Measurements from ENCODE around the gene GPR150.

The GPR150 gene

DNA sequence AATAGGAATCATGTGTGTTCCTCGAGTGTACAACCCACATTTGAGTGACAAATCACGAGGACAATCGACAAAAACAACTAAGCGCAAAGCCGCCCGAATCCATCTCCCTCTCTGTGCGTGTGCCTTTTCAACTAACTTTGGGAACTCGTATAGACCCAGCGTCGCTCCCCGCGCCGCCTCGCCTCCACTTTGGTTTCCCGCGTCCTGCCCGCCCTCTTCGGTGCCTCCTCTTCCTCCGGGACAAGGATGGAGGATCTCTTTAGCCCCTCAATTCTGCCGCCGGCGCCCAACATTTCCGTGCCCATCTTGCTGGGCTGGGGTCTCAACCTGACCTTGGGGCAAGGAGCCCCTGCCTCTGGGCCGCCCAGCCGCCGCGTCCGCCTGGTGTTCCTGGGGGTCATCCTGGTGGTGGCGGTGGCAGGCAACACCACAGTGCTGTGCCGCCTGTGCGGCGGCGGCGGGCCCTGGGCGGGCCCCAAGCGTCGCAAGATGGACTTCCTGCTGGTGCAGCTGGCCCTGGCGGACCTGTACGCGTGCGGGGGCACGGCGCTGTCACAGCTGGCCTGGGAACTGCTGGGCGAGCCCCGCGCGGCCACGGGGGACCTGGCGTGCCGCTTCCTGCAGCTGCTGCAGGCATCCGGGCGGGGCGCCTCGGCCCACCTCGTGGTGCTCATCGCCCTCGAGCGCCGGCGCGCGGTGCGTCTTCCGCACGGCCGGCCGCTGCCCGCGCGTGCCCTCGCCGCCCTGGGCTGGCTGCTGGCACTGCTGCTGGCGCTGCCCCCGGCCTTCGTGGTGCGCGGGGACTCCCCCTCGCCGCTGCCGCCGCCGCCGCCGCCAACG, at the start of gene GPR150:
Gene GPR150, plus strand, starts transcription at position 58 of the 840 bp plus-strand sequence. Its CDS starts 189 bp downstream, at position 247.
- DNase-seq = peak; percentile 48

DNA sequence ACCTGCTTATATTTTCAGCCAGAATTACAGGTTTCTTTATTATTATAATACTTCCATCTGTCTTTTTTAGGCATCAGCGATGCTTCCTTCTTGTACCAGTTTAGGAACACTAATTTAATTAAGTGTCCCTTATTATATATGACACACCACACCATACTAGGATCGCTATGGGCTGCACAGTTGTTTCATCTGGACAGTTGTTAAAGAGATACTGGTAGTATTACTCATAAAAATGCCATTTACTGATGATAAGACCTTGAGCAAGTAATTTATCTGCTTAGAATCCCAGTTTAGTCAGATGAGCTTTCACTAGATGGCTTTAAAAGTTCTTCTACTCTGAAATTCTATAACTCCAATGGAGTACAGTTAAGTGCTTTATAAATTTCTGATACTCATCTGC, 47.9 kb upstream of the GPR150 start:
- no peak for DNase-seq

DNA sequence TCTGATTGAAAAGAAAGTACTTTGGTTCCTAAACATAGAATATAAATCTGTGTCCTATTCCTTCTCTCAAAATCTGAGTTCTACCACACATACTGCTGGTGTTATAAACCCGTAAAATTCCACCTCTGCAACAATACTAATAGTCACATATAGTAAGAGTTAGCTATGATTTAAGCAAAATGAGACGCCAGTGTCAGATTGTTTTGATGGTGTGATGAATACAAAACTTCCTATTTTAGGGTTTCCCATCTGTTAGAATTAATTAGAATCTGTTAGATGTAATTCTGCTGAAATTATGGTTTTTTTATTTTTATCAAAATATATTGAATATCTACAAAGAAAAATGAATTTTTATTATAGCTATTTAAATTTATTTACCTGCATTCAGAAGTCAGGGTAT, 38.3 kb upstream of the GPR150 start:
- DNase-seq = no peak

DNA sequence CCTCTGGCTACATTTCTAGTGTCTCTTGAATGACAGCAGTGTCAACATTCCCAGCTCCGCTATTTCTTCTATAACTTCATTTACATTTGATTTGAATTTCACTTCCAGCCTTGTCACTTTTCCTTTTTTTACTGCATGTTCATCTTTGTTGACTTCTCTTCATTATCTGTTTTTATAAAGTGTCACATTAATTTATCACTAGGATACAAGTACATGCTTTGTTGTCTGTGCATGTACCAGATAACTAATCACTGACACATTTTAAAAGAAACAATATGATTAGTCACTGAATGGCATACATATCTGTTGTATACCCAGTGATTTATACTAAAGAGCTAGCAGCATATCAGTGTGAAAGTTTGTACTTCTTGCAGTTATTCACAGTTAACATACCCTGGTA, 35.9 kb upstream of the GPR150 start:
- no peak for DNase-seq

DNA sequence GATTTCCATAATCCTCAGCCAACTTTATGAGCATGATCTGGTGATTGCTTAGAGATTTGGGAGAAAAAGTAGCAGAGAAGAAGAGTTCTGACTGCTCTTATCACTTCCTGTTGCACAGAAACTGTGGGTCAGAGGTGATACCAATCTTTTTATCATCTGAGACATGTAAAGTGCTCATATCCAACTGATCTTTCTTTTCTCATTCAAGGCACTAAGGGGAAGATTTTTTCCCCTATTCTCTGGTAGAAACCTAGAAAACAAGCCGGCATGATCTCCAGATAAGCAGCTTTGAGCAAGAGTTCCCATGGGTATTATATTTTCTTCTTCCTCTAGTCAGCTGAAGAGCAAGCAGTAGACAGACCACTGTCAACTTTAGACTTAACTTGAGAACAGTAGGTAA, 29.0 kb upstream of the GPR150 start:
- DNase-seq = no peak

DNA sequence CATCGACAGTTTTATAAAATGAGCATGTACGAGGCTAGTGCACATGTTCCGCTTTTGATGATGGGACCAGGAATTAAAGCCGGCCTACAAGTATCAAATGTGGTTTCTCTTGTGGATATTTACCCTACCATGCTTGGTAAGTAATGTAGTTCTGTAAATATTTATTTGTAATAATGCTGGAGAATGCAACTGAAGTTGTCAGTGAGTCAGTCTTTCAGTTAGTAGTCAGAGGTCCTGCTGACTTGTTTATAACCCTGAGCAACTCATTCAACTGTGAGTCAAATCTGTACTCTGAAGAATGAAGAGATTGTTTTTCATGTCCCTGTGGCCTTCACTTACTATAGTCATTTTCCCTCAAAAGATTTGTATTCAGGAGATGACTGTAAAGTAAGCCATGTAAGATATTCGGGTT, 28.4 kb upstream of the GPR150 start:
- no peak for DNase-seq

DNA sequence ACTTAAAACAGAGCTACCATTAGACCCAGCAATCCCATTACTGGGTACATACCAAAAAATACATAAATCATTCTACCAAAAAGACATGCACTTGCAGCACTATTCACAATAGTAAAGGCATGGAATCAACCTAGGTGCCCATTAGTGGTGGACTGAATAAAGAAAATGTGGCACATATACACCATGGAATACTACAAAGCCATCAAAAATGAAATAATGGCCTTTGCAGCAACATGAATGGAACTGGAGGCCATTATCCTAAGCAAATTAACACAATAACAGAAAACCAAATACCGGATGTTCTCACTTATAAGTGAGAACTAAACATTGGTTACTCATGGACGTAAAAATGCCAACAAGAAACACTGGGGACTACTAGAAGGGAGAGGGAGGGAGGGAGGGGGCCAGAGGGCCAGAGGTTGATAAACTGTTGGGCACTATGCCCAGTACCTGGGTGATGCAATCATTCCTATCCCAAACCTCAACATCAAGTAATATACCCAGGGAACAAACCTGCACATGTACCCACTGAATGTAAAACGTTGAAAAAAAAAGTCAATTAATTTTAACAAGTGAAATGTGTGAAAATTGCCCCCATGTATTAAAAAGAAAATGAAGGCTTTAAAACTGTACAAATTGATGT, 24.5 kb upstream of the GPR150 start:
- DNase-seq = no peak

DNA sequence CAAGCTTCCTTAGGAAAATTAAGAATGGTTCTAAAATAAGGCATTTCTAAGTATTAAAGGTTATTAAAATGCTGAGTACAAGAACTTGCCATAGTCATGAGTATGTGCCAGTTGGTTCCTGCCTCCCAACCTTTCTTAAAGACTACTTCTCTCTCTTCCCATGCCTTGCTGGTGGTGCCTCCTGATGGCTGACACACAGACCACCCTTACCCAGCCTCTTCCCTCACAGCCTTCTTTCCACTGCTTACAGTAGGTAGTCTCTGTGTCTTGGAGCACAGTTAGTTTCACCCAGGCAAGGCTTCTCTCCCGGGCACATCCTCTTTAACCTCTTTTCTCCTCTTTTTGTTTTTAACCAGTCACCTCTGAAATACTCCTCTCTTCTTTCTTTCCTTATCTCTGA, 20.6 kb upstream of the GPR150 start:
- DNase-seq = no peak

DNA sequence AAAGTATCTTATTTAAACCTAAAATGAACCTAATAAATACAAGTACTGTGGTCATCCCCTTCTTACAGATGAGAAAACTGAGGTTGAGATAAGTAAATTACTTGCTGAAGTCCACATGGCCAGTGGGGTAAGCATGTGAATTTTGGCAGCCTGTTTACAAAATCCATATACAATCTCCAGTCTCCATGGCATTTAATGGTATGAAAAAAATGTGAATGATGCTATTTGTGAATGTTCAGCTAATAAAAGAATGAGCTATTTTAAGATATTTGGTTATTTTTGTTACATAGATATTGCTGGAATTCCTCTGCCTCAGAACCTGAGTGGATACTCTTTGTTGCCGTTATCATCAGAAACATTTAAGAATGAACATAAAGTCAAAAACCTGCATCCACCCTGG, 19.3 kb upstream of the GPR150 start:
- DNase-seq = no peak

DNA sequence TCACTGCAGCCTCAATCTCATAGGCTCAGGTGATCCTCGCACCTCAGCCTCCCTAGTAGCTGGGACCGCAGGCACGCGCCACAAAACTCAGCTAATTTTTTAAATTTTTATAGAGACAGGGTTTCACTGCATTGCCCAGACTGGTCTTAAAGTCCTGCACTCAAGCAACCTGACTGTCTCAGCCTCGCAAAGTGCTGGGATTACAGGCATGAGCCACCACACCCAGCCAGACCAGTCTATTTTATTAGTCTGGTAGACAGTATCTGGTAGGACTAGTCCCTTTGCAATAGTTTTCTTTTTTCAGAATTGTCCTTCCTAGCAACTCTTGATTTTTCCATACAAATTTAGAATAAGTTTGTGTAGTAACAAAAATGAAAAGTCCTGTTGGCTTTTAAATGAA, 14.1 kb upstream of the GPR150 start:
- no peak for DNase-seq

DNA sequence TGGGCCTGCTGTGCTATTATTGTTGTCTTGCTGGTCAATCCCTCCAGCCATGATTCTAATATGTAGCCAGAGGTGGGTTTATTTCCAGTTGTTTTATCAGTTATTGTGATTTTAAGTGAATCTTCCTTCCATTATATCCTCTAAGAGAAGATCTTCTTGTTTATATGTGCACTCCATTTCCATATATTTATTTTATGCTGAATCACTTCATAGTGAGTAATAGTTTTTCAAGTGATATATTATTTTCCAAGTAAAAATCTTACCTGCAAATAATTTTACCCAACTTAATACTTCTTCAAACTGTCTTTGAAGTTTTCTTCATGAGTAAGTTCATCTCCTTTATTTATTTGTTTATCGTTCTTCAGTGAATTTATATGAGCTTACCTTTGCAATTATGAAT, 13.5 kb upstream of the GPR150 start:
- no peak for DNase-seq

DNA sequence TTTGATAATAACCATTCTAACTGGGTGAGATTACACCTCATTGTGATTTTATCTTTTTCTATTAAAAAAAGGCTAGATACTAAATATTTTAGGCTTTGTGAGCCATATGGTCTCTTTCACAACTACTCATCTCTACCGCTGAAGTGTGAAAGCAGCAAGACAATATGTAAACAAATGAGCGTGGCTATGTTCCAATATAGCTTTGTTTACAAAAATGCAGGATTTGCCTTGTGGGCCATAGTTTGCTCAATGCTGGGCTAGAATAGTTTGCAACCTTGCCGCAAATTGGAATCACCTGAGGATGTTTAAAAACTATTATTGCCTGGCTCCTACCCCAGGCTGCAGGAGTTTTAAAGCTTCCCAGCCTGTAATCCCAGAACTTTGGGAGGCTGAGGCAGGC, 10.2 kb upstream of the GPR150 start:
- no peak for DNase-seq

DNA sequence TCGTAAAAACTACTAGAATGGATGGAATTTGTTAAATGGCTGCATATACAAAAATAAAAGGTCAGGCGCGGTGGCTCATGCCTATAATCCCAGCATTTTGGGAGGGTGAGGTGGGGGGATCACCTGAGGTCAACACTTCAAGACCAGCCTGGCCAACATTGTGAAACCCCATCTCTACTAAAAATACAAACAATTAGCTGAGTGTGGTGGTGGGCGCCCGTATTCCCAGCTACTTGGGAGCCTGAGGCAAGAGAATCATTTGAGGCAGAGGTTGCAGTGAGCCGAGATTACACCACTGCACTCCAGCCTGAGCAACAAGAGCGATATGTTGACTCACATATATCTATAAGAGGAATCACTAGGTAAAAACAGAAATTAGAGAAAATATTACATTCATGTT, 9.3 kb upstream of the GPR150 start:
- DNase-seq = no peak

DNA sequence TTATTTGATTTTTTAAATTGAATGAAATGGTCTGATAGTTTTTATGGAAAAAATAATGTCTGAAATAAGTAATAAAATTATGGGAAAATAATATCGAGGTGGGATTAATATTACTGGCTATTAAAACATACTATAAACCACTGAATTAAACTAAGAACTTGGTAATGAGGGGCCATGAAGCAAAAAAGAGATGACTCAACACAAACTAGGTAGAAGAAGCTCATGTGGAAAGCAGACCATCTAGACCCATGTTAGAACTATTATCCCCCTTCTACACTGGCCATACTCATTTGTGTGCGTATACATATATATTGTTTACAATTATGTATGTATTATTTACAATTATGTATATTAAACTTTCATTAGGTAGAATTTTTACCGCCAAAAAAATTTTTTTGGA, 8.5 kb upstream of the GPR150 start:
- no peak for DNase-seq

DNA sequence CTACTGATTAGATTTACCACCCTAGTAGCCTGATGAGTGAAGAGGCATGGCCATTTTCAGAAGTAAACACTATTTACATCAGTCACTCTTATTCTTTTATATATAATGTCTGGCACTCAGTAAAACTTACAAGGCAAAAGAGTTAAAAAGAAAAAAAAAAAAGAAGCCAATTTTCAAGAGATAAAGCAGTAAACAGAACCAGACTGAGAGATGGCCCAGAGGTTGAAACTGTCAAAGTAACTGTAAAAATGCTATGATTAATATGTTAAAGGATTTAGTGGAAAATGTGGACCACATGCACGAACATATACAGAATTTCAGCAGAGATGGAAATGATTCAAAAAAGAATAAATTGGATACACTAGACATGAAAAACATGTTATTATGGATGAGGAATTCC, 6.4 kb upstream of the GPR150 start:
- DNase-seq = no peak

DNA sequence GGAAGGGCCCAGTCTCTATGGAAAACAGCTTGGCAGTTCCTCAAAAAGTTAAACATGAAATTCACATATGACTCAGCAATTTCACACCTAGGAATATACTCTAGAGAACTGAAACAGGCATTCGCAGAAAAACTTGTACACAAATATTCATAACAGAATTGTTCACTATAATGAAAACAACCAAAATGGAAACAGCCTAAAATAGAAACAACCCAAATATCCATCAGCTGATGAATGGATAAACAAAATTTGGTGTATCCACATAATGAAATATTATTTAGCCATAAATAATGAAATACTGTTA, 4.8 kb upstream of the GPR150 start:
- no peak for DNase-seq

DNA sequence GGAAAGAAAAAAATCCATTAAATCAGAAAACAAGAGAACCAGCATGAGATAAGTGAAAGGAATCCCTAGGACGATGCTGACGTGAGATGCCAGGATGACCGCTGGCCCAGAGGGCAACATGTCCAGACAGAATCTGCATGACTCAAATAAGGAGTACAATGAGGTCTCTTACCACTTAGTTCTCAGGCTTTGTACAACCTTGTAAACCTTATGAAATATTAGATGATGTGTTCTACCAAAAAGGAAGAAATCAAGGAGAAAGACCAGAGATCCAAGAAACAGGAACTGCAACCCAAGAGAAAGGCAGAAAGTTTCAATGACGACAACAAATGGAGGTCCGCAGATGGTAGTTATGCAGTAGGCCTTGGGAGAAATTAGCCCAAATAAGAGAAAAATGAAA, 2.8 kb upstream of the GPR150 start:
- DNase-seq = no peak

DNA sequence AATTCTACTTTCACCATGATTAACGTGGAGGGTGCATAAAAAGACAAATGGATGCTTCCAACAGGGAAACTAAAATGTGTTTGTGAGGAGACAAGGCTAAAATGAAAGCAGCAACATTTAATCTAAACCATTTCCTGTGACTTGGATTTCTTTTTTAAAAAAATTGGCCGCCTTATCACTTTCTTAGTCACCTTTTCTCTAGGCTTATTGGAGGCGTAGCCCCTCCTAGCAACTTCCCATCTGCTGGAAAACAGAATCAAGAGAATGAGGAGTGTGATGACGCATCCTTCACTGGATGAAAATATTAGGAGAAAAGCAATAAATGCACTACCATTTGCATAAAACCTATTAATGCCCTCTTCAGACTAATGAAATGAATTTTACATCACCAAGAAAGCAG, 791 bp upstream of the GPR150 start:
- DNase-seq = no peak

DNA sequence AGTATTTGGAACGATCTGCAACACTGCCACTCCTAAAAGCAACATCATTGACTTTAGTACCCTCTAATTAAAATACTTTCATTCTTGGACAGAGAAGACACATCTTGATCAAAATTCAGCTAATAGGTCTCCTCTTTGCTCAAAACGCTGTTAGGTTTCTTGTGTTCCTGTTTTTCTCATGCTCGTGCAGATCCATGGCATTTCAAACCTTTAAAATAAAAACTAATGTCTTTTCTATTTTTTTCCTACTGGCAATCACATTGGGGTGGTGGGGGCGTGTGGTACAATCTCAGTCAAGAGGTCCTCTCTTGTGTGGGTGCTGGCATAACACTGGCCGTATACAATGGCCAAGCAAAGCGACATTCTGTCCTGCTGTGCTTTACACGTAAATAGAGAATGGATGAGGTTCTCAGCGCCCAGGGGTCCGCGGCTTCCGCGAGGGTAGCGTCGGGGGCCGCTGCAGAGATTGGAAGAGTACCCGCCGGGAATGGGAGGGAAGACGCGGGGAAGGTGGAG, 315 bp upstream of the GPR150 start:
- DNase-seq = no peak

DNA sequence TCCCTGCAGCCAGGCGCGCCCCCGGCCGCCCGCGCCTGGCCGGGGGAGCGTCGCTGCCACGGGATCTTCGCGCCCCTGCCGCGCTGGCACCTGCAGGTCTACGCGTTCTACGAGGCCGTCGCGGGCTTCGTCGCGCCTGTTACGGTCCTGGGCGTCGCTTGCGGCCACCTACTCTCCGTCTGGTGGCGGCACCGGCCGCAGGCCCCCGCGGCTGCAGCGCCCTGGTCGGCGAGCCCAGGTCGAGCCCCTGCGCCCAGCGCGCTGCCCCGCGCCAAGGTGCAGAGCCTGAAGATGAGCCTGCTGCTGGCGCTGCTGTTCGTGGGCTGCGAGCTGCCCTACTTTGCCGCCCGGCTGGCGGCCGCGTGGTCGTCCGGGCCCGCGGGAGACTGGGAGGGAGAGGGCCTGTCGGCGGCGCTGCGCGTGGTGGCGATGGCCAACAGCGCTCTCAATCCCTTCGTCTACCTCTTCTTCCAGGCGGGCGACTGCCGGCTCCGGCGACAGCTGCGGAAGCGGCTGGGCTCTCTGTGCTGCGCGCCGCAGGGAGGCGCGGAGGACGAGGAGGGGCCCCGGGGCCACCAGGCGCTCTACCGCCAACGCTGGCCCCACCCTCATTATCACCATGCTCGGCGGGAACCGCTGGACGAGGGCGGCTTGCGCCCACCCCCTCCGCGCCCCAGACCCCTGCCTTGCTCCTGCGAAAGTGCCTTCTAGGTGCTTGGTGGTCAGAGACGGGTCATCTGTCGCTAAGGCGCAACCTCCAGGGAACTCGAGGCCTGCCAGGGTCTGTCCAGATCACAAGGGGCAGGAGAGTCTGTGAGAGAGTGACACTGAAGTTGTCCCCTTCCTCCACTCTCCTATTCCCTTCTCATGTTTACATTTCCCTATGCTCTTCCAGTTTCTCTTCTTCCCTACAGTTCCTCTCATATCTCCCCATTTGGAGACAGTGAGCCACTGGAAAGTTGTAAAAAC, 1.3 kb downstream of the GPR150 start:
- peak; percentile 48 for DNase-seq

DNA sequence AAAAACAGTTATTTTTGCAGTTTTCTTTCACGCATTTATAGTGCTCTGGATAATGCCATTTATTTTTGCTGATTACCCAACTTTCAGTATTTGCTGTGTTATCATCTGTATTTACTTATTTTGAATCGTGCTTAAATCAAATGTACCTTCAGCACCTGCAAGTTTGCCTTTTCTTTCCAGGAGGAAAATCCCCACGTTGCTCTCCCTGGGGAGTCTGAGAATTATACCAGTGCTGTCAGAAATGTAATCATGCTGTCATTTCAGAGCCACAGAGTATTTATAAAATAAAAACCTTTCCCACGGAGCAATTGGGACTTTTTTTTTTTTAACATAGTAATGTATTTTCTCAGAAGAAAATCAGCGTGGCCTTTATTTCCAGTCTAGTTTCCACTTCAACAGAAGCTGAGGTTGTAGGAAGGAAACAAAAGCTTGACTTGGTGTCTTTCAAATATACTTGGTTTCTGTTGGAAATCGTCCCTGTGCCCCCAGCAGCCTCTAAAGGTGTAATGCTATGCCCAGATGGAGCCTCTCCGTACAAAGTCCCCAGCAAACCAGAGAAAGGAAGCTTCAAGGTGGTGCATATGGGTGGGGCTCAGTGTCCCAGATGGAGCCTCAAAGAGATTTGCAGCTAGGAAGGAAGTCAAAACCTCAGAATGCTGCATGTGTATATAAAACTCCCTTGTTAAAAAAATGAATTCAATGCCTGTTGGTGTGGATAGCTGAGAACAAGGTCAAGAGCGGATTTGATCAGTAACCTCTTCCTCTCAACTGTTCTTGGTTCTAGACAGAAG, 2.1 kb downstream of the GPR150 start:
- no peak for DNase-seq

DNA sequence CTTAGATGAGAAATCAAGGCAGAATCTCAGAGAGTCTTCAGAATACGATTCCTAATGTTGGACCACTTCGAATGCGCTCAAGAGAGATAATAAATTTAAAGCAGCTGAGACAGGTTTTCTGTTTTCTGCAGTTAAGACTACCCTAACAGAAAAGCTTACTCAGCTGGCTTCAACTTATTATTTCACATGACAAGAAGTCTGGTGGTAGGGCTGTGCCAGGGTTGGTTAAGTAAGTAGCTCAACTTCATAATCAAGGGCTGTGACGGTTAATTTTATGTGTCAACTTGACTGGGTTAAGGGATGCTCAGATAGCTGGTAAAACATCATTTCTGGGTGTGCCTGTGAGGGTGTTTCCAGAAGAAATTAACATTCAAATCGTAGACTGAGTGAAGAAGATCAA, 3.8 kb downstream of the GPR150 start:
- DNase-seq = no peak

DNA sequence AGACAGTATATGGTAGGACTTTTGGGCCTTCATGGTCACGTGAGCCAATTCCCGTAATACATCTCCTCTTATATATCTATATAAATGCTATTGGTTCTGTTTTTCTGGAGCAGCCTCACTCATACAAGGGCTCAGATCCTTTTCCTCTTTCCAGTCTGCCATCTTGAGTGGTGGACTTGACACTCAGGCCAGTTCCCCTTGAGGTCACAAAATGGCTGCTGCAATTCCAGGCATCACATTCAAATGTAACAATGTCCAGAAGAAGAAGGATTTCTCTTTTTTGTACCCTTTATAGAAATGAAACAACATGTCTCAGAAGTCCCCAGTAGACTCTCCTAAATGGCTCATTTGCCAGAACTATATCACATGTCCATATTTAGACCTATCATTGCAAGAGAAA, 4.5 kb downstream of the GPR150 start:
- DNase-seq = no peak
